HG02981 (cell line): Measurements from ENCODE around the gene MEA1.

Source experiments
- ATAC-seq: cut with Tn5 transposase; IDR thresholded peaks from one replicate; pipeline ENCODE4 v1.9.1; 2021; ENCODE audit warnings: mild to moderate bottlenecking, moderate library complexity; ENCODE audit not compliant: unreplicated experiment

The MEA1 gene

GRCh38 chr6:42978487-42978838 is 35.3 kb downstream of the MEA1 start:
- peak; percentile 25 for ATAC-seq

GRCh38 chr6:42974919-42975505 is 38.7 kb downstream of the MEA1 start:
- no peak for ATAC-seq

- no peak for ATAC-seq
These were observed 39.8 kb downstream of the MEA1 start for GRCh38 chr6:42973926-42974325.

- ATAC-seq, result no peak
These were observed 41.9 kb downstream of the MEA1 start for GRCh38 chr6:42971746-42972327.

GRCh38 chr6:42970871-42971612 is 42.7 kb downstream of the MEA1 start:
- no peak for ATAC-seq

GRCh38 chr6:42969934-42970333 is 43.8 kb downstream of the MEA1 start:
- no peak for ATAC-seq

- no peak for ATAC-seq
These were observed 44.3 kb downstream of the MEA1 start for GRCh38 chr6:42969431-42969830.

- ATAC-seq, result no peak
These were observed 45.0 kb downstream of the MEA1 start for GRCh38 chr6:42968783-42969182.

- no peak for ATAC-seq
These were observed 45.5 kb downstream of the MEA1 start for GRCh38 chr6:42968126-42968701.

GRCh38 chr6:42967228-42967627 is 46.5 kb downstream of the MEA1 start:
- no peak for ATAC-seq

GRCh38 chr6:42966571-42966970 is 47.2 kb downstream of the MEA1 start:
- no peak for ATAC-seq

GRCh38 chr6:42963855-42964605 is 49.7 kb downstream of the MEA1 start:
- no peak for ATAC-seq

GRCh38 chr6:42963179-42963854 is 50.4 kb downstream of the MEA1 start:
- ATAC-seq, result no peak

- no peak for ATAC-seq
These were observed 51.1 kb downstream of the MEA1 start for GRCh38 chr6:42962502-42963178.

GRCh38 chr6:42962096-42962495 is 51.6 kb downstream of the MEA1 start:
- ATAC-seq, result no peak
